Naive B cell (primary cell): ENCODE results near the gene WFDC5. TPM values are rescaled to one million over a fixed set of nuclear protein-coding genes. Genes with fewer than 3 reads are reported as not detected.

ENCODE experiments used
- ATAC-seq, 2 donors: fragments of 150-1000 bp; cut with Tn5 transposase; 2 replicates each; pipeline ENCODE4 v1.10.0; 2021; ENCODE audit warnings: low read depth in 2 of 2, mild to moderate bottlenecking in 2 of 2, moderate library complexity in 2 of 2
- DNase-seq: peaks from one replicate; pipeline ENCODE4 v3.0.0; 2022
- H3K27ac Mint-ChIP-seq, 6 donors: one replicate each; pipeline ENCODE4 v1.8.0; 2020 to 2022; ENCODE audit warnings: mild to moderate bottlenecking in 6 of 6, mixed read lengths in 6 of 6, moderate library complexity in 5 of 6, inconsistent platforms in 2 of 6
- H3K27me3 Mint-ChIP-seq, 3 donors: one replicate each; pipeline ENCODE4 v1.8.0; 2021 to 2022; ENCODE audit warnings: mixed read lengths in 3 of 3, mild to moderate bottlenecking in 1 of 3
- H3K36me3 Mint-ChIP-seq, 2 donors: one replicate each; pipeline ENCODE4 v1.8.0; 2020 to 2022; ENCODE audit warnings: mixed read lengths in 2 of 2, inconsistent platforms in 1 of 2, mild to moderate bottlenecking in 1 of 2
- H3K4me1 Mint-ChIP-seq, 3 donors: one replicate each; pipeline ENCODE4 v1.8.0; 2020 to 2022; ENCODE audit warnings: mixed read lengths in 3 of 3, inconsistent platforms in 1 of 3, mild to moderate bottlenecking in 1 of 3, moderate library complexity in 1 of 3
- H3K4me3 Mint-ChIP-seq, 8 donors: one replicate each; pipeline ENCODE4 v1.8.0; 2020 to 2022; ENCODE audit warnings: mild to moderate bottlenecking in 8 of 8, mixed read lengths in 8 of 8, moderate library complexity in 8 of 8, inconsistent platforms in 2 of 8
- H3K9me3 Mint-ChIP-seq, 7 donors: one replicate each; pipeline ENCODE4 v1.8.0; 2020 to 2022; ENCODE audit warnings: mixed read lengths in 7 of 7, mild to moderate bottlenecking in 5 of 7, inconsistent platforms in 2 of 7, moderate library complexity in 1 of 7
- polyA plus RNA-seq, 6 donors: library from polyadenylated mRNA; unstranded; fragments of 300-500 nt; fragmentation: Illumina TruSeq; gene quantifications; one replicate each; pipeline ENCODE4 v1.2.3, GENCODE V29; 2021; ENCODE audit warnings: low read depth in 6 of 6

Gene WFDC5
- polyA plus RNA-seq, 6 donors from 2014 or later, result not detected

- H3K36me3 Mint-ChIP-seq, result no peaks in the 10 kb centered on the region
- DNase-seq (no peak), ATAC-seq (no peak)
- no peak overlapping the region for H3K27ac Mint-ChIP-seq
- H3K9me3 Mint-ChIP-seq, result no peaks in the 10 kb centered on the region
- peaks cover 3 to 8% (median 4%) of the 10 kb centered on the region in 3 donors for H3K4me1 Mint-ChIP-seq
- H3K27me3 Mint-ChIP-seq, result peaks cover 19 to 45% (median 39%) of the 10 kb centered on the region in 3 donors
- no peak overlapping the region for H3K4me3 Mint-ChIP-seq
Measured at GRCh38 chr20:45111285-45111684, 3.7 kb downstream of the WFDC5 start.

- ATAC-seq (no peak), DNase-seq (no peak)
- Mint-ChIP-seq H3K4me1 (peaks cover 3 to 8% (median 4%) of the 10 kb centered on the region in 3 donors), H3K36me3 (no peaks in the 10 kb centered on the region), H3K27me3 (peaks cover 20 to 44% (median 36%) of the 10 kb centered on the region in 3 donors), H3K27ac (no peak overlapping the region), H3K4me3 (no peak overlapping the region), H3K9me3 (no peaks in the 10 kb centered on the region)
Measured at GRCh38 chr20:45110301-45110700, 4.7 kb downstream of the WFDC5 start.

- Mint-ChIP-seq H3K27ac (no peak overlapping the region), H3K36me3 (no peaks in the 10 kb centered on the region), H3K4me1 (peaks cover 0 to 3% (median 1%) of the 10 kb centered on the region in 3 donors), H3K9me3 (no peaks in the 10 kb centered on the region), H3K4me3 (no peak overlapping the region), H3K27me3 (peaks cover 24 to 45% (median 35%) of the 10 kb centered on the region in 3 donors)
- DNase-seq (no peak), ATAC-seq (no peak)
Measured at GRCh38 chr20:45109634-45110033, 5.3 kb downstream of the WFDC5 start.

- H3K4me1 Mint-ChIP-seq, result peaks cover 7 to 10% (median 8%) of the 10 kb centered on the region in 3 donors
- peaks cover 39 to 65% (median 51%) of the 10 kb centered on the region in 3 donors for H3K27me3 Mint-ChIP-seq
- H3K36me3 Mint-ChIP-seq, result no peaks in the 10 kb centered on the region
- H3K4me3 Mint-ChIP-seq, result no peak overlapping the region
- DNase-seq, result no peak
- no peak for ATAC-seq
- no peaks in the 10 kb centered on the region for H3K9me3 Mint-ChIP-seq
- no peak overlapping the region for H3K27ac Mint-ChIP-seq
Measured at GRCh38 chr20:45105317-45105716, 9.7 kb downstream of the WFDC5 start.

- H3K4me1 Mint-ChIP-seq, result peaks cover 9 to 15% (median 13%) of the 10 kb centered on the region in 3 donors
- H3K4me3 Mint-ChIP-seq, result no peak overlapping the region
- H3K36me3 Mint-ChIP-seq, result no peaks in the 10 kb centered on the region
- H3K27ac Mint-ChIP-seq, result no peak overlapping the region
- no peak for DNase-seq
- H3K27me3 Mint-ChIP-seq, result peaks cover 44 to 65% (median 57%) of the 10 kb centered on the region in 3 donors
- ATAC-seq, result no peak
- no peaks in the 10 kb centered on the region for H3K9me3 Mint-ChIP-seq
Measured at GRCh38 chr20:45104786-45105185, 10.2 kb downstream of the WFDC5 start.

- no peak overlapping the region for H3K27ac Mint-ChIP-seq
- no peak for DNase-seq
- H3K36me3 Mint-ChIP-seq, result no peaks in the 10 kb centered on the region
- H3K9me3 Mint-ChIP-seq, result no peaks in the 10 kb centered on the region
- peaks cover 9 to 22% (median 15%) of the 10 kb centered on the region in 3 donors for H3K4me1 Mint-ChIP-seq
- no peak overlapping the region for H3K4me3 Mint-ChIP-seq
- no peak for ATAC-seq
- peaks cover 56 to 69% (median 68%) of the 10 kb centered on the region in 3 donors for H3K27me3 Mint-ChIP-seq
Measured at GRCh38 chr20:45103072-45103471, 11.9 kb downstream of the WFDC5 start.

GRCh38 chr20:45101333-45101850 lies 13.6 kb downstream of the WFDC5 start:
- Mint-ChIP-seq H3K4me3 (peak overlapping the region in 4 of 8 donors; percentile 20 to 73 (median 40)), H3K27me3 (peaks cover 64 to 68% (median 68%) of the 10 kb centered on the region in 3 donors), H3K4me1 (peaks cover 13 to 33% (median 26%) of the 10 kb centered on the region in 3 donors), H3K9me3 (no peaks in the 10 kb centered on the region), H3K27ac (no peak overlapping the region), H3K36me3 (no peaks in the 10 kb centered on the region)
- DNase-seq (no peak), ATAC-seq (no peak)

- Mint-ChIP-seq H3K27ac (no peak within 1 kb of the TSS), H3K27me3 (peaks cover 64 to 68% (median 68%) of the 10 kb centered on the region in 3 donors), H3K4me3 (peak within 1 kb of the TSS in 6 of 8 donors; percentile 30 to 73 (median 55)), H3K36me3 (no peaks in the 10 kb centered on the region), H3K4me1 (peaks cover 13 to 36% (median 26%) of the 10 kb centered on the region in 3 donors), H3K9me3 (no peaks in the 10 kb centered on the region)
- DNase-seq (no peak), ATAC-seq (no peak)
Measured at GRCh38 chr20:45100563-45101245, 14.3 kb downstream of the WFDC5 start, which contains the start of gene KCNS1. Gene KCNS1 (minus strand): TSS chr20:45101127. CDS start chr20:45099236, 1,891 bp downstream.

- peak in 1 of 2 donors; percentile 16 for ATAC-seq
- H3K9me3 Mint-ChIP-seq, result no peaks in the 10 kb centered on the region
- DNase-seq, result no peak
- no peaks in the 10 kb centered on the region for H3K36me3 Mint-ChIP-seq
- peaks cover 13 to 43% (median 26%) of the 10 kb centered on the region in 3 donors for H3K4me1 Mint-ChIP-seq
- H3K27ac Mint-ChIP-seq, result no peak overlapping the region
- peak overlapping the region; percentile 9 to 80 (median 64) for H3K4me3 Mint-ChIP-seq
- H3K27me3 Mint-ChIP-seq, result peaks cover 46 to 52% (median 49%) of the 10 kb centered on the region in 3 donors
Measured at GRCh38 chr20:45098103-45098773, 16.7 kb downstream of the WFDC5 start.

GRCh38 chr20:45097485-45098102 lies 17.4 kb downstream of the WFDC5 start:
- peak overlapping the region in 2 of 6 donors; percentile 54 to 86 for H3K27ac Mint-ChIP-seq
- ATAC-seq (peak; percentile 73 to 74), DNase-seq (peak; percentile 40)
- H3K9me3 Mint-ChIP-seq, result no peaks in the 10 kb centered on the region
- peaks cover 13 to 43% (median 26%) of the 10 kb centered on the region in 3 donors for H3K4me1 Mint-ChIP-seq
- no peaks in the 10 kb centered on the region for H3K36me3 Mint-ChIP-seq
- H3K4me3 Mint-ChIP-seq, result peak overlapping the region in 7 of 8 donors; percentile 51 to 89 (median 84)
- H3K27me3 Mint-ChIP-seq, result peaks cover 41 to 47% (median 44%) of the 10 kb centered on the region in 3 donors

GRCh38 chr20:45096781-45097180 lies 18.2 kb downstream of the WFDC5 start:
- DNase-seq, result no peak
- H3K4me1 Mint-ChIP-seq, result peaks cover 13 to 43% (median 26%) of the 10 kb centered on the region in 3 donors
- H3K9me3 Mint-ChIP-seq, result no peaks in the 10 kb centered on the region
- no peak overlapping the region for H3K27ac Mint-ChIP-seq
- H3K36me3 Mint-ChIP-seq, result no peaks in the 10 kb centered on the region
- no peak overlapping the region for H3K4me3 Mint-ChIP-seq
- ATAC-seq, result no peak
- H3K27me3 Mint-ChIP-seq, result peaks cover 41 to 44% (median 42%) of the 10 kb centered on the region in 3 donors

GRCh38 chr20:45095805-45096238 lies 19.2 kb downstream of the WFDC5 start:
- H3K36me3 Mint-ChIP-seq, result no peaks in the 10 kb centered on the region
- ATAC-seq (peak; percentile 47 to 65), DNase-seq (peak; percentile 55)
- H3K27me3 Mint-ChIP-seq, result peaks cover 33 to 39% (median 35%) of the 10 kb centered on the region in 3 donors
- H3K4me3 Mint-ChIP-seq, result peak overlapping the region in 1 of 8 donors; percentile 9
- H3K9me3 Mint-ChIP-seq, result no peaks in the 10 kb centered on the region
- H3K27ac Mint-ChIP-seq, result peak overlapping the region in 3 of 6 donors; percentile 25 to 47 (median 28)
- H3K4me1 Mint-ChIP-seq, result peaks cover 10 to 40% (median 21%) of the 10 kb centered on the region in 3 donors
